DMS79 treated with DMSO at 0.1 percent for 48 hours (cell line): Measurements from ENCODE around the gene TMEM132C.

Experiments used
- DNase-seq: peaks from one replicate; lab custom pipeline; 2025; lab: John Stamatoyannopoulos, UW

The TMEM132C gene

DNA sequence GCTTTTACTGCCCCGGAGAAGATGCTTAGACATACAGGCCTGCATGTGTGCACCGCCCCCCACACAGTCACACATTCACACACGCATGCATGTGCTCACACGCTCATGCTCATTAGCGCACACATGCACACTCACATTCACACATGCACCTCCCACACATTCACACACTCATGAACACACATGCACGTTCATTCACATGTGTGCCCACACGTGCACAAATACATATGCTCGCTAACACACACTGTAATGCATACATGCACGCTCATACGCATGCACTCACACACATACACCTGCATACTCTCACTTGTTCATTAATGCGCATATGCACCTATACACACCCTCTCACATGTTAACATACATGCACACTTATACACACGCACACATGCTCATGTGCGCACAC, 21.9 kb downstream of the TMEM132C start:
- no peak for DNase-seq

DNA sequence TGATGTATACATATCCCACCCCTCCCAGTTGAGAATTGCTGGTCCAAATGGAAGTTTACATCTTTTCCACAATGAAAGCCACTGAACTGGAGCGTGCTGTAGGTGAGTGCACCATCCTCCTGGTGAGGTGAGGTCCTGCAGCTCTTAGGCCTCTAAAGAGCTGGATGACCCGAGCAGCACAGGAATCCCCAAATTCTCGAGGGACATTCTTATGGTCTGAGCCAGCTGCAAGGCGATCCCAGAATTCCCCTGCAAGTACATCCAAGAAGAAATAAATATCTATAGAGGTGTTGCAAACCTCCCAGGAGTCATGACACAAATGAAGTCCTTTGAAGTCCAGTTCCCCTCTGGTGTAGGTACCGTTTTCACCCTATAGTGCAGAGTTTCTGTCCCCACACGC, 24.0 kb downstream of the TMEM132C start:
- DNase-seq: no peak

DNA sequence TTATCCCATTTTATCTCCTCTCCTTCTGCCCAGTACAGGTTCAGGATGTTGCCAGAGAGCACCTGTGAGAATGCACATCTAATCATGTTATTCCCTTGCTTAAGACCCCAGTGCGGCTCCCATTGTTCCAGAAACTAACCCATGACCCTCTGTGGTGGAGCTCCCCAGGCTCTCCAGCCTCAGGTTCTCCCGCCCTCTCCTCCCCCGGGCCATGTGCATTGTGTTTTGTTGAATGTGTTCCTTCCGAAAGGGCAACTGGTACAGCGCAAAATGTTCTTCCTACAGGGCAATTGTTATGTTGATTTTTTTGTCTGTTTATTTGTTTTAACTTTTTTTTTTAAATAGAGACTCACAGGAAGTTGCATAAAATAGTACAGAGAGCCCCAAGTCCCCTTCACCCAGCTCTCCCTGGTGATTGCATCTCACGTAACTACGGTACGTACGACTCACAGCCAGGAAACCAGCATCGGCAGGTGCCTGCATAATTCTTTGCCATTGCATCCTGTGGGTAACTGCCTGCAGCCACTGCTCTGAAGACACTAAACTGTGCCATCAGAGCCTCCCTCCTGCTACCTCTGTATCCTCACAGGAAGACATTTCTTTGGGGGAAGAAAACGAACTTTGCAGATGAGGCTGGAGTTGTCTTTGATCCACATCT, 31.2 kb downstream of the TMEM132C start:
- DNase-seq: no peak

DNA sequence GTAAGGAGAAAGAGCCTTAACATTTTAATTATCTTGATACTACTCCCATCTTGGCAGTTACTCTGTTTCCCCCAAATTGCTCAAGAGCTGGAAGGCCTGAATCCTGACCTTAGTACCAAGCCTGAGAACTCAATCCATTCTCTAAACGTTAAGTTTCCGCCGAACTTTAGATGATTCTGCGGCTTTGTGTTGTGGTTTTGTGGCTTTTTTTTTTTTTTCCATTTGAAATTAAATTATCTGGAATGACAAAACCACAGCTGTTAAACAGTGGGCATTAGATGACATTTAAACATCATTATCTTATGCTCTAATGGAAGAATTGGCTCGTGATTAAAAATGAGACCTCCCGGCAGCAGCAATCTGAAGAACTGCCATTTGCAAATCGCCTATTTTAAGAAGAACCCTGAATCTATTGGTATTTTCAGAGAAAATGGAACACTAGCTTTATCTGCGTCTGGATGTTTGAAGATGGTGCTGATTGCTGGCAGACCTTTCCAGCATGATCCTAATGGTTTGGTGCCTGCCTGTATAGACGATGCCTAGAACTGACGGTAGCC, 38.4 kb downstream of the TMEM132C start:
- DNase-seq: peak; percentile 56

DNA sequence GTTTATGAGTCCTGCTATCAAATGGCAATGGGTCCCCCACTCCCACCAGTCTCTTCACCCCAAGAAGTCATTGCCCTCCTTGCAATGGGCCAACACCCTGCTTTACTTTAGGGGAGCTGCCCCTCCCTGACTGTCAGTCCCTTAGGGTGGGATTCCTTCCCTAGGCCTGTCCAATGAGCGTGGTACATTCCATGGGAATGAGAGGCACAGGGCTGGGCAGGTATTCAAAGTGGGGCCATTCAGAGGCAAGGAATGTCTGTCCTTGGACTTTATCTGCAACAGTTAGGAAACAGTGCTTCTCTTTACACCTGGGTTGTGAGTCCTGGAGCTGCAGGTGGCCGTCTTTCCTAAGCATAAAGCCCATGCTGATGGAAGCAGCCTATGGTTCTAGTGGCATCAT, 40.8 kb downstream of the TMEM132C start:
- no peak for DNase-seq

DNA sequence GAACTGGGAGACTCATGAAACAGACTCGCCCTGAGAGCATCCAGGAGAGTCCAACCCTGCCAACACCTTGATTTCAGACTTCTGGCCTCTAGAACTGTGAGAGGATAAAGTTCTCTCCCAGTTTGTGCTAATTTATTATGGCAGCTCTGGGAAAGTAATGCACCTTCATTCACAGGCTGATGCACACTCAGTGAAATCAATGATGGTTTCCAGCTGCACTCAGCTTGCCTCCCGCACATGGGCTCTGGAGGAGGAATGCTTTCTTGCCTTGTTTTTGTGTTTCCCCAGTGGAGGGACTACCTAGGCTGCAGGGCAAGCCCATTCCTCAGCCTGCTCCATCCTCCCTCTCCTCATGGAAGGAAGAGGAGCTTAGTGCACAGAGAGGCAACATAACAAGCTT, 45.7 kb downstream of the TMEM132C start:
- DNase-seq: no peak

DNA sequence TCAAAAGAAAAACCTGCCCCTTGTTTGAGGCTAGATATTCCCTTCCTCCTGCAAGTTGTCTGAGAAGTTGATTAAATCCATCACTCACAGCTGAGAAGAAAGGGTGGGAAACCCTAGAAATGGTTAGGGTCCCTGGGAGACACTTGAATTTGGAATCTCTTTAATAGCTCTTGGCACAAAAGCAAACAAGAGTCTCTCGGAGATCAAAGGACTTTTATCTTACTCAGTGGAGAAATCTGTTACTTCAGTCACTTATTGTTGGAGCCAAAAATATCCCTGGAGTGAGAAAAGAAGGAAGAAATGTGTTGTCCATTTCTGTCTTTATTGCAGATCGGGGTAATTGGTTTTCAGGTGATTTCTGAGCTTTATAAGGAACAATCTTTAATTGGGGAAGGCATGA, 47.0 kb downstream of the TMEM132C start:
- DNase-seq: peak; percentile 23

DNA sequence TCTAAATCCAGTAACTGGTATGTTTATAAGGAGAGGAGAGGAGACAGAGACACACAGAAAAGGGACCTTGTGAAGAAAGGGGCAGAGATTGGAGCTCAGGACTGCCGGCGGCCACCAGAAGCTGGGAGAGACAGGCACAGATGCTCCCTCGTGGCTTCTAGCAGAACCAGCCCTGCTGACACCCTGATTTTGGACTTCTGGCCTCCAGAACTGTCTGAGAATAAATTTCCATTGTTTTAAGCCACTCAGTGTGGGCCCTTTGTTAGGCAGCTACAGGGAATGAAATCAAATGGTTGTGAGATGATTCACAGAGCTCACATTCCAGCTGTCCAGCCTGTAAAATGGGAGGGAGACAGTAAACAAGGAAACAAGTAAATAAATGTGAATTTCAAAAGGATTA, 47.6 kb downstream of the TMEM132C start:
- no peak for DNase-seq

DNA sequence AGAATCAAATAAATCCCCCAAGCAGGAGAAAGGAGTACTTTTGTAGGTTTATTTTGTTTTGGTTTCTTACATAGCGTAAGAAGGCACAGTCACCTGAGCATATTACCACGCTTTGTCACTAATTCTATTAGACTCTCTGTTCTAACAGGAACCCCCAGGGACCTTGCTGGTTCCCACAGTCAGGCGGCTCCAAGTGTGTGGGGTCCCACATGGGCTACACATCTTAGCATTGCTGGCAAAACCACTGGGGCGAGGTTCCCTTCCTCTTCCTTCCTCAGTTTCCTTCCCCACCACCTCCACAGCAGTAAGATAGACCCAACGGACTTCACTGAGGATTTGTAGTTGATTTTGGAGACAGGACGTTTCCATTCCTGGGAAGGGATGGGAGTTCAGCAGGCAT, 49.1 kb downstream of the TMEM132C start:
- DNase-seq: no peak

DNA sequence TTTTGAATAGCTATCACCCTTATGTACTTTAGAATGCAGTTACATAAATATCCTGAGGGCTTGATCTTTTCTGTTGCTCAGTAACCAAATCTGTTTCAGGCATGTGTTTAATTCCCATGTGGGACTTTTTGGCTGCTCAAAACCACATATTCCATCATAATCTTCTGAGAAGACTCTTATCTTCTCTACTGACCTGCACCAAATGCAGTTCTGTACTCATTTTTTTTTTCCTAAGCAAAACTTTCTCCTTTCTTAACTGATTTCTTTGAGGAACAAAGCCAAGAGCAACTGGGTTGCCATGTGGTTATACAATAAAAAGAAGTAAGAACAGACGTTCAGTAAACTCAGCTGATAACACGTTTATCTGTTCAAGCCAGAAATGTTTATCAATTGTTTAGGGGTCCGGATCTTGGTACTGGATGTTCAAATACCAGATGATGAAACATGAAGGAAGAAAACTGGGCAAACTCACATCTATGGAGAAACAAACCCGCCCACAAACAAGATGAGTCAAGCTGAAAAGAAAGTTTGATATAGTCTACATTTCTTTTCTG, 50.1 kb downstream of the TMEM132C start:
- peak; percentile 39 for DNase-seq

DNA sequence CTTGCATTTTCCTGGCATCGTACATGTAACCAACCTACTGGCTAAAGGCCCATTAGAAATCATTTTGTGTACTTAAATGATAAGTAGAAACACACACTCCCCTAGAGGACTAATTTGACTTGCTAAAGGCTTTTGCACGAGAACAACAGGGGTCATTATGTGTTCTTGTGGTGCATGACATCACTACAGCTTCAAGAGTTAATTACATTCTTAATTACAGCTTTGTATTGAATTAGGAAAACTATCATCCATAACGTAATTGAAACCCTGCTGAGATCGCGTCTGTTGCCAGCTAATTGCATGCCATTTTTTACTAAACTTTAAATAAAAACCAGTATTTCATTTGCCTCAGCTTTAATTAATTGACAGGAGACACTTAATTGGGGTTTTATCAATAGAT, 51.4 kb downstream of the TMEM132C start:
- DNase-seq: peak; percentile 82

DNA sequence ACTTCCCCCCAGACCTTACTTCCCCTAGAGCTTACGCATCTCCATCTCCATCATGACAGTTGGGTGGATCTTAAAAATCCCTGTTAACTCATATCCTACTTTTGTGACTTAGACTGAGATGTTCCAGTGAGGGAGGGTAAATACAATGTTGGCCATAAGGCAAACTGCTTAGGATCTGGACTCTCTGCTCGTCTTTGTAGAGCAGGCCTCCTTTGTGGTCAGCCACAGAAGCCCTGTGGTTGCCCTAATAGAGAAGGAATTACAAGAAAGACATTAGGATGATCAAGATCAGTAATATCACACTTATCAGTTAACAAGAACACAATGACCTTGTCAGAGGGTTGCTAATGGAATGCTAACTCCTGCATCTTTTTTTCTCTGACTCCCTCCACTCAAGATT, 52.0 kb downstream of the TMEM132C start:
- DNase-seq: no peak

DNA sequence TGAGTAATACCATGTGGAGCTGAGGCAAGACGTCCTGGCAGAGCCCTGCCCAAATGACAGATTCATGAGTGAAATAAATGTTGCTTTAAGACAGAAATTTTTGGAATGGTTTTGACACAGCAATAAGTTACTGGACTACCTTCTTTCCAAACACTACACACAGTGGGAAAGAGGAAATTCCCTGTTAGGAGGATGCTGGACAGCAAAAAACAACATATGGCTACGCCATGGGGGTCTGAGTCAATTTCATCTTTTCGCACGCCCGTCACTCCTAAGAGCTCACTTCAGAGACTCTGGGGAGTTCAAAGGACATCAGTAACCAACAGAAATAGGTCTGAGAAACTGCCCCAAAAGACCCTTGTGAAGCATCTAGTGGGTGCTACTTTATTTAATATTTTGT, 55.4 kb downstream of the TMEM132C start:
- no peak for DNase-seq

DNA sequence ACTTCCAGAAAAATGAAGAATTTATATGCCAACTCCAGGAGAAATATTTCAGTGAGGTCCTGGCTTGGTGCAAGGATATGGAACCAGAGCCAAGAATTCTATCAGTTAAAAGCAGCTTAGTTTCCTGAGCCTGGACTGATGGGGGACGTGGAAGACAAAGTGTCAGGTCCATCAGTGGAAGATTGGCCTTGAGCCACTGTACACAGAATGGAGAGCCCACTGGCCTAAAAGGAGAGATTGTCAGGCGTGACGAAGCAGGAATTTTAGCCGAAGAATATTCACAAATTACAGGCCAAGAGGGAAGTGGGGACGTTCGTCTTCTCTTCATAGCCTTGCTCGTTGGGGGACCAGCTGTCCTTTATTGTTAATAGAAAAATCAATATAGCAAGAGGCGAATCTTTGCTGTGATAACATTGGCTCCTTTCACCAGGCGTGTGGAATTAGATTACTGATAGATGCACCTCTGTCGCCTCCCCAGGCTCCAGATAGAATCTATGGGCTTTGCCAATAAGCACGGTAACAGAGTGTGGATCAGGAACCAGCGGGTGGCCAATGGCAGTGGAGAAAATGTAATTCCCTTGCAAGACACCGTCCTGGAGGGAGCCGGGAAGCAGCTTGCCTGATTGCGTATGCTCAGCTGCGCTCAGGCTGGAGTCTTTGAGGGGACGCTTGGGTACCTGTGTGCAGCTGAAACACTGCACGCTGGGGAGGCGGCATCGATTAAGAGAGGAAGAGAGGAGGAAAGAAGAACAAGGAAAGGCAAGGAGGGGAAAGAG, 56.4 kb downstream of the TMEM132C start:
- DNase-seq: peak; percentile 71

DNA sequence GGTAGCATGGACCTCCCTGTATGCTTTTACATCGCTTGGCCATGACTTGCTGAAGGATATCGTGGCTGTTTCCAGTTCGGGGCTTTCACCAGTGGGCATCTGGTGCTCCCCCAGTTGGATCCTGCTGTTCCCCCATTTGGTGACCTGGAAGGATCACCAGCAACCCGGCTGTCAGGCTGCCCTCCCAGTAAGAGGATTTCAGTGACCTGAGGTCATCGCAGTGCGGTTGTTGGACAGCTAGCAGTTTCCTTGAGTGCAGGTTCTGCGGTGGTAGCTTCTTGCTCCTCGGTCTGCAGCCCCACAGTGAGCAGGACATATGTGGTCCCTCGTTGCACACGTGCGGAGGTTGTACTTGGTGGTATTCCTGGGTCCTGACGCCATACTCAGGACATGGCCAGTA, 58.7 kb downstream of the TMEM132C start:
- DNase-seq: no peak

DNA sequence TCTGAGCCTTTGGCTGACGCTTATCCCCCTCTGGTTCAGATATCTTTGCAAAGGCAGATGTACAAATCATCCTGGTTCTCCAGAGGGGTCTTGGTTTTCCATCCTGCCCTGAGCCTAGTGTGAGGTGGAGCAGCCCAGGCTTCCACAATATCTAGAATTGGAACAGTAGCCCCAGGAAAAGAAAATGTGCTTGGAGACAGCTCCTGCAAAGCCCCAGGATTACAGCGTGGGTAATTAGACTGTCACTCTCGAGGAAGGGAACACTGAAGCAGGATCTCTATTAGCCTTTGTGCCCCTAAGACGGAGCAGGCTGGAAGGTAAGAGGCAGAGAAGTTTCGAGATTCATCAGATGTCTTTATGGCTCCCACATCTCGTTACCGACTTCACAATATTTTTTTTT, 59.4 kb downstream of the TMEM132C start:
- no peak for DNase-seq

DNA sequence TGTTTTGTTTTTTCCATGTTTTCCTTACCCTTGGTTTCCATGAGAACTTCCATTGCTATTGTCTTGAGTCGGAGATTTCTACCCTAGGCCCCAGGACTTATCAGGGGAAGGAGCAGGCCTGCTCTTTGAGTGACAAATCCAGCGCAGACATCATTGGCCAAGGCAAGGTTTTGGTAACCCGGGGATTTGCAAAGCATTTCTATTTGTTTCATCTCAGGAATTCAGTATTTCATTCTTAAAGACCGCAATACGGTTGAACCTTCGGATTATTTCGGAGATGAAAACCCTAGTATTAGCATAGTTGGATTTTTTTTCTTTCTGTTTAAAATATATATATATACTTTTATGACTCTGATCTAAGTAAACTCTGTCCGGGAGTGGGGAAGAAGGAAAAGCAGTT, 62.0 kb downstream of the TMEM132C start:
- DNase-seq: no peak

DNA sequence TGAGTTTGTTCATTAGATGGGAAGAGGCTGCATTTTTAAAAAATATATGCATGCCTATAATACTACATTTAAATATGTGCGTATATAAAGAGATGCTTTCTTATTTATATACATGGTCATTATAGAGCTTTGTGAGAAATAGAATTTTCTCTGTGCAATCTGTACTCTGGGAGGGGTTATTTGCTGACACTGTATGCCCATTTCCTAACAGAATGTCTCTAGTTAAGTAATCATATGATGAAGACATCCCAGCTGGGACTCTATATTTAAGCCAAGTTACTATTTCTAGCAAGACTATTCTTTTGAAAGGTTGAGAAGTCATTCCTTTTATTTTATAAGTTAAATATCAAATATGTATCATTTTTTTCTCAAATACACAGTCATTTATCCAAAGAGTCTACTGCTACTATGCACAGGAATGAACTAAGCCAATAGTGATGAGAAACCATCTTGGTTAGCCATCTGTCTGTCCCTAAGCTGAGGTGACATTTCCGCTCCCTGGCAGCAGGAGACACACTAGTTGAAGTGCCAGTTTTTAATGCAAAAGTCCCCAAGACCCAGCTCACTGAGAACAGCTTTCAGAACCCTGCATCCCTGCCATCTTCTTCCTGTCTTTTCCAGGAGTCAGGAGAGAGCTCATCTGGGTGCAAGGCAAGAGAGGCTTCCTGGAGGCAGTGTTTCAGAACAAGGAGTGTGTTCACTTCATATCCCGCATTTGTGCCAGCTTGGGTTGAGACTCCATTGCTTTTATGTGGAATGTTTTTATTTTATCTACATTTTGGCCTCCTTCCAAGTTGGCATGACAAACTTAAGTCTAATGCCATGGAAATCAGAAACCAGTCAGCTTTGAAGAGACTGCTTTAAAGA, 69.5 kb downstream of the TMEM132C start:
- DNase-seq: peak; percentile 37

DNA sequence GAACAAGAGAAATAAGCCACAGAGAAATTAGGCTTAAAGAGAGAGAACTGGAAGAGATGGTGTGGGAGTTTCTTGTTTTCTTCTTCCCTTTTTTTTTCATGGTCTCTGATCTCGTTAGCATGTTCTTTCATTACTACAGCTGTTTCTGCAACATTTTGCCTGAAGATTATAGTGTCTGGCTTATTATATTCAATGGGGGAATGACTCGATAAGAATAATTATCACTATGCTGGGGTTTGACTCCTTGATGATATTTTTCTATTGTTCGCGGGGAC, 70.0 kb downstream of the TMEM132C start:
- no peak for DNase-seq

DNA sequence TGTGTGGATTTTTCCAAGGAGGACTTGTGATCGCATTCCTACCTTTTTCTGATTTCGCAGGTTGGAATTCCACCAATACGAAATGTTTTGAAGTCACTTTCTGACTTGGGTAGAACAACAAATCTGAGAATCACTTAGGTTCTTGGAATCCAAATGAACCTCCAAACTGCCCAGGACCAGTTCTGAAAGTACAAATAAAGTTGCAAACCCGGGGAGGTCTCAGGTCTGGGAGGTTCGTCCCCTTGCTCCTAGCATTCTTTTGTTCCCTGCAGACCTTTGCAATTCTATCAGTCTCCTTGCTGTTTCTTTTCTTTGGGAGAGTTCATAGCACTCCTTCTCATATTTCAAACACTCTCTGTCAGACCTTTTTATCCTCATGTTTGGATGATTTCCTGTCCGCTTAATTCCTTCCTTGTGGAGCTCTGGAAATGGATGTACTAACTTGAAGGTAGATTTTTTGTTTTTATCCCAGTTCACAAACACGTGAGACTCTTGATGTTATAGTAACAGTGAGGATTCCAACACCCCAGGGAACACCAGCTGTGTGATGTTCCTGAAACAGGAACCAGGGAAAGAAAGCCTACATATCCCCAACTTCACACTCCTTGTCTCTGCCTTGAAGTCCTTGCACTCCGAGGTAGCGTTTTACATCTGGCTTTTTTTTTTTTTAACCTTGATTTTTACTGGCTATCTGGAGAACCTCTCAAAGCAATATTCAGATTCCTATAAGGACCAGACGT, 70.6 kb downstream of the TMEM132C start:
- peak; percentile 38 for DNase-seq

DNA sequence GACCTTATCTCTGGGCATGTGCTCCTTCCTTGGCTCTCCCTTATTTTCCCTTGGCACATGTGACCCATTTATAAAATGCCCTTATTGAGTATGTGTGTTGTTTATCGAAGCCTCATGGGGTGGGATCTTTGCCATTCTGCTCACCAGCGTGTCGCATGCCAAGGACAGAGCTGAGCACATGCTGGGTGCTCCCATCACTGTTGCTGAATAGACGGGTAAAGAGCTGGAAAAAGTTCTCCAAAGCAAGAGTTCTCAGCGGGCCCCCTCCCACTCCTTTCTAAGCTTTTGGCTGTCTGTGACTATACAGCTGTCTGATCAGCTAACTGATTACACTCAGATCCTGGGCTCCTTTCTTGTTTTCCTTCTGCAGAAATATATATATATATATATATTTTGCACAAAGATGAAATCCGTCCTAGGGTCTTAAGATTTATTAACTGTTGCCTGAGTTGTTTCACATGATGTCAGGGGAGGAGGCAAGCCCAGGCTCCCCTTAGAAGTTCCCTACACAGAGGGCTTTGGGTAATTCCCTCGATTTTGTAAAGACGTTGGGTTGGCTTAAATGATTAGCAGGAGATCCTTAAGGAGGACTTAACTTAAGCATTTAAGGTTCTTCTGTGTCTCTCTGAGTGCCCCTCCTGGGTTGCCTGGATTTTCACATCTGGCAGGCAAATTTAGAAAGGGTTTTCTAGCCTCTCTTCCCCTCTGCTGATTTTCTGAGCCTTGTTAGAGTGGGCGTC, 71.6 kb downstream of the TMEM132C start:
- DNase-seq: peak; percentile 47
